Measurements from ENCODE around the gene UBP1. TPM values are rescaled to one million over a fixed set of nuclear protein-coding genes. Genes with fewer than 3 reads are reported as not detected.
A peak's percentile ranks its signal among the peaks of the same experiment; 100 is the strongest.
"Not testable (repeated sequence)": the region's sequence is repeated elsewhere in the genome, so short reads cannot be mapped to it uniquely, and the experiment has no call there.

UBP1 gene
- total RNA-seq, 2 experiments from 2014 or later, result 42.8 to 44.0 TPM

GRCh38 chr3:33451994-33452393 is 11.8 kb upstream of the UBP1 start:
- peaks cover 10% of the 10 kb centered on the region for H3K4me1 Mint-ChIP-seq (ENCODE audit: low read depth)
- intact Hi-C loops (cut with micrococcal nuclease); CTCF ChIA-PET; H3K27ac Mint-ChIP-seq; H3K36me3 Mint-ChIP-seq (ENCODE audit: low read depth); DNase-seq; H3K27me3 Mint-ChIP-seq (ENCODE audit: low read depth); H3K9me3 Mint-ChIP-seq; H3K4me3 Mint-ChIP-seq: not testable (repeated sequence)

- intact Hi-C loops (cut with micrococcal nuclease), result no loop called here
- H3K27me3 Mint-ChIP-seq (ENCODE audit: low read depth), result no peaks in the 10 kb centered on the region
- no peak overlapping the region for H3K4me3 Mint-ChIP-seq
- no peaks in the 10 kb centered on the region for H3K36me3 Mint-ChIP-seq (ENCODE audit: low read depth)
- CTCF ChIA-PET, result no interaction called here
- H3K27ac Mint-ChIP-seq, result no peak overlapping the region
- DNase-seq, result no peak
- H3K9me3 Mint-ChIP-seq, result no peaks in the 10 kb centered on the region
- H3K4me1 Mint-ChIP-seq (ENCODE audit: low read depth), result peaks cover 16% of the 10 kb centered on the region
These were observed 7.8 kb upstream of the UBP1 start for GRCh38 chr3:33447958-33448357.

- Mint-ChIP-seq H3K4me3 (peak overlapping the region; percentile 76), H3K4me1 (ENCODE audit: low read depth) (peaks cover 16% of the 10 kb centered on the region)
- intact Hi-C loops (cut with micrococcal nuclease); DNase-seq; H3K27me3 Mint-ChIP-seq (ENCODE audit: low read depth); H3K9me3 Mint-ChIP-seq; CTCF ChIA-PET; H3K27ac Mint-ChIP-seq; H3K36me3 Mint-ChIP-seq (ENCODE audit: low read depth): not testable (repeated sequence)
These were observed 7.0 kb upstream of the UBP1 start for GRCh38 chr3:33447256-33447625.

- DNase-seq, result no peak
- Mint-ChIP-seq H3K27me3 (ENCODE audit: low read depth) (no peaks in the 10 kb centered on the region), H3K9me3 (no peaks in the 10 kb centered on the region), H3K4me1 (ENCODE audit: low read depth) (peaks cover 29% of the 10 kb centered on the region), H3K36me3 (ENCODE audit: low read depth) (peaks cover 4% of the 10 kb centered on the region), H3K4me3 (peak overlapping the region; percentile 99), H3K27ac (peak overlapping the region; percentile 100)
- intact Hi-C loops (cut with micrococcal nuclease), result loop anchor here (5.0 kb wide), 1 partner anchor 1910 kb away; the partner anchor contains the start of gene STT3B
- CTCF ChIA-PET, result interaction anchor here (0.7 kb wide), 1 partner anchor 24 kb away, joined by 4 read pairs; no protein-coding TSS in a partner anchor
These were observed 2.0 kb upstream of the UBP1 start for GRCh38 chr3:33442190-33442589.

GRCh38 chr3:33441225-33441976 is 1.2 kb upstream of the UBP1 start:
- CTCF ChIA-PET, result interaction anchor here (0.7 kb wide), 1 partner anchor 25 kb away, joined by 4 read pairs; no protein-coding TSS in a partner anchor
- peaks cover 4% of the 10 kb centered on the region for H3K36me3 Mint-ChIP-seq (ENCODE audit: low read depth)
- H3K4me1 Mint-ChIP-seq (ENCODE audit: low read depth), result peaks cover 29% of the 10 kb centered on the region
- H3K27ac Mint-ChIP-seq, result peak overlapping the region; percentile 100
- no peaks in the 10 kb centered on the region for H3K27me3 Mint-ChIP-seq (ENCODE audit: low read depth)
- H3K4me3 Mint-ChIP-seq, result peak overlapping the region; percentile 99
- no peak for DNase-seq
- intact Hi-C loops (cut with micrococcal nuclease), result loop anchor here (2.0 to 5.0 kb wide), 4 partner anchors 55 to 1909 kb away; partner anchors contain the start of genes CCR4 and STT3B
- H3K9me3 Mint-ChIP-seq, result no peaks in the 10 kb centered on the region

- intact Hi-C loops (cut with micrococcal nuclease), result loop anchor here (1.0 to 5.0 kb wide), 16 partner anchors 22 to 1907 kb away; partner anchors contain the start of genes CCR4, CLASP2, CMTM6 and CNOT10
- H3K9me3 Mint-ChIP-seq, result no peaks in the 10 kb centered on the region
- CTCF ChIA-PET, result interaction anchor here (0.6 to 1.7 kb wide), 2 partner anchors 44 to 66 kb away, joined by 4 read pairs; no protein-coding TSS in a partner anchor
- H3K27me3 Mint-ChIP-seq (ENCODE audit: low read depth), result no peaks in the 10 kb centered on the region
- peak overlapping the region; percentile 99 for H3K4me3 Mint-ChIP-seq
- peaks cover 4% of the 10 kb centered on the region for H3K36me3 Mint-ChIP-seq (ENCODE audit: low read depth)
- H3K27ac Mint-ChIP-seq, result peak overlapping the region; percentile 84
- peaks cover 39% of the 10 kb centered on the region for H3K4me1 Mint-ChIP-seq (ENCODE audit: low read depth)
- peak; percentile 60 for DNase-seq
These were observed 468 bp downstream of the UBP1 start for GRCh38 chr3:33439546-33440327.

- Mint-ChIP-seq H3K36me3 (ENCODE audit: low read depth) (peaks cover 4% of the 10 kb centered on the region), H3K4me3 (peak overlapping the region; percentile 86), H3K27me3 (ENCODE audit: low read depth) (no peaks in the 10 kb centered on the region), H3K27ac (peak overlapping the region; percentile 84), H3K9me3 (no peaks in the 10 kb centered on the region), H3K4me1 (ENCODE audit: low read depth) (peaks cover 41% of the 10 kb centered on the region)
- DNase-seq, result no peak
- CTCF ChIA-PET, result interaction anchor here (0.7 to 1.7 kb wide), 4 partner anchors 16 to 307 kb away, joined by 3 to 7 read pairs (median 4); no protein-coding TSS in a partner anchor
- intact Hi-C loops (cut with micrococcal nuclease), result loop anchor here (1.0 to 5.0 kb wide), 3 partner anchors 10 to 348 kb away; no protein-coding TSS in a partner anchor
These were observed 1.2 kb downstream of the UBP1 start for GRCh38 chr3:33438881-33439545.

GRCh38 chr3:33438284-33438668 is 1.9 kb downstream of the UBP1 start:
- peak overlapping the region; percentile 84 for H3K27ac Mint-ChIP-seq
- H3K9me3 Mint-ChIP-seq, result no peaks in the 10 kb centered on the region
- peak overlapping the region; percentile 86 for H3K4me3 Mint-ChIP-seq
- peaks cover 49% of the 10 kb centered on the region for H3K4me1 Mint-ChIP-seq (ENCODE audit: low read depth)
- CTCF ChIA-PET, result interaction anchor here (0.7 to 1.7 kb wide), 4 partner anchors 16 to 307 kb away, joined by 3 to 7 read pairs (median 4); no protein-coding TSS in a partner anchor
- peaks cover 4% of the 10 kb centered on the region for H3K36me3 Mint-ChIP-seq (ENCODE audit: low read depth)
- H3K27me3 Mint-ChIP-seq (ENCODE audit: low read depth), result no peaks in the 10 kb centered on the region
- DNase-seq, result peak; percentile 18
- intact Hi-C loops (cut with micrococcal nuclease), result loop anchor here (1.0 to 5.0 kb wide), 3 partner anchors 9 to 349 kb away; no protein-coding TSS in a partner anchor

GRCh38 chr3:33437556-33438283 is 2.5 kb downstream of the UBP1 start:
- H3K27ac Mint-ChIP-seq, result peak overlapping the region; percentile 84
- CTCF ChIA-PET, result interaction anchor here (1.6 kb wide), 1 partner anchor 306 kb away, joined by 7 read pairs; no protein-coding TSS in a partner anchor
- peaks cover 4% of the 10 kb centered on the region for H3K36me3 Mint-ChIP-seq (ENCODE audit: low read depth)
- no peaks in the 10 kb centered on the region for H3K9me3 Mint-ChIP-seq
- intact Hi-C loops (cut with micrococcal nuclease), result loop anchor here (1.0 to 5.0 kb wide), 3 partner anchors 8 to 349 kb away; no protein-coding TSS in a partner anchor
- no peak for DNase-seq
- peaks cover 54% of the 10 kb centered on the region for H3K4me1 Mint-ChIP-seq (ENCODE audit: low read depth)
- peak overlapping the region; percentile 86 for H3K4me3 Mint-ChIP-seq
- no peaks in the 10 kb centered on the region for H3K27me3 Mint-ChIP-seq (ENCODE audit: low read depth)

GRCh38 chr3:33433843-33434242 is 6.4 kb downstream of the UBP1 start:
- Mint-ChIP-seq H3K27me3 (ENCODE audit: low read depth) (no peaks in the 10 kb centered on the region), H3K36me3 (ENCODE audit: low read depth) (peaks cover 2% of the 10 kb centered on the region), H3K27ac (no peak overlapping the region), H3K4me3 (no peak overlapping the region), H3K4me1 (ENCODE audit: low read depth) (peaks cover 83% of the 10 kb centered on the region), H3K9me3 (no peaks in the 10 kb centered on the region)
- intact Hi-C loops (cut with micrococcal nuclease), result no loop called here
- CTCF ChIA-PET, result interaction anchor here (1.0 kb wide), 1 partner anchor 61 kb away, joined by 3 read pairs; no protein-coding TSS in a partner anchor
- DNase-seq, result no peak

GRCh38 chr3:33430571-33430970 is 9.6 kb downstream of the UBP1 start:
- Mint-ChIP-seq H3K36me3 (ENCODE audit: low read depth) (no peaks in the 10 kb centered on the region), H3K4me3 (no peak overlapping the region), H3K27me3 (ENCODE audit: low read depth) (no peaks in the 10 kb centered on the region), H3K9me3 (no peaks in the 10 kb centered on the region), H3K27ac (no peak overlapping the region), H3K4me1 (ENCODE audit: low read depth) (peaks cover 81% of the 10 kb centered on the region)
- CTCF ChIA-PET, result interaction anchor here (1.2 kb wide), 1 partner anchor 16 kb away, joined by 3 read pairs; no protein-coding TSS in a partner anchor
- DNase-seq, result no peak
- intact Hi-C loops (cut with micrococcal nuclease), result no loop called here

All from activated naive CD4-positive, alpha-beta T cell treated with anti-CD3 and anti-CD28 coated beads for 36 hours (primary cell).